ENCODE data around the gene RPL21. TPM values are rescaled to one million over a fixed set of nuclear protein-coding genes. Genes with fewer than 3 reads are reported as not detected.
"Not testable (repeated sequence)": the region's sequence is repeated elsewhere in the genome, so short reads cannot be mapped to it uniquely, and the experiment has no call there.

The RPL21 gene
- total RNA-seq, 1 donor from 2014 or later: 406 TPM

- DNase-seq (ENCODE audit: extremely low read depth, low read depth, low spot score): no peak
Observed at GRCh38 chr13:27283906-27284493, 32.6 kb downstream of the RPL21 start.

- DNase-seq (ENCODE audit: extremely low read depth, low read depth, low spot score): no peak
Observed at GRCh38 chr13:27288392-27288791, 37.0 kb downstream of the RPL21 start.

- DNase-seq (ENCODE audit: extremely low read depth, low read depth, low spot score): no peak
Observed at GRCh38 chr13:27289011-27289665, 37.8 kb downstream of the RPL21 start.

GRCh38 chr13:27290715-27291114, 39.4 kb downstream of the RPL21 start:
- DNase-seq (ENCODE audit: extremely low read depth, low read depth, low spot score): no peak

DNA sequence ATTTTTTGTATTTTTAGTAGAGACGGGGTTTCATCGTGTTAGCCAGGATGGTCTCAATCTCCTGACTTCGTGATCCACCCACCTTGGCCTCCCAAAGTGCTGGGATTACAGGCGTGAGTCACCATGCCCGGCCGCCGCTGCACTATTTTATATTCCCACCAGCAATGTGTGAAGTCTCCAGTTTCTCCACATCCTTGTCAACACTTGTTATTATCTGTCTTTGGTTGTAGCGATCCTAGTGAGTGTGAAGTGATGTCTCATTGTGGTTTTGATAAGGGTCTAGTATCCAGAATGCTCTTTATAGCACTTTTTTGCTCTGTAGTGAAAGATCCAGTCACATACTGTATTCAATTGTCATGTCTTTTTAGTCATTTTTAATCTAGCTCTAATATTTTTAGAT, 40.6 kb downstream of the RPL21 start:
- DNase-seq (ENCODE audit: extremely low read depth, low read depth, low spot score): not testable (repeated sequence)

GRCh38 chr13:27293076-27293691, 41.8 kb downstream of the RPL21 start:
- no peak for DNase-seq (ENCODE audit: extremely low read depth, low read depth, low spot score)

DNA sequence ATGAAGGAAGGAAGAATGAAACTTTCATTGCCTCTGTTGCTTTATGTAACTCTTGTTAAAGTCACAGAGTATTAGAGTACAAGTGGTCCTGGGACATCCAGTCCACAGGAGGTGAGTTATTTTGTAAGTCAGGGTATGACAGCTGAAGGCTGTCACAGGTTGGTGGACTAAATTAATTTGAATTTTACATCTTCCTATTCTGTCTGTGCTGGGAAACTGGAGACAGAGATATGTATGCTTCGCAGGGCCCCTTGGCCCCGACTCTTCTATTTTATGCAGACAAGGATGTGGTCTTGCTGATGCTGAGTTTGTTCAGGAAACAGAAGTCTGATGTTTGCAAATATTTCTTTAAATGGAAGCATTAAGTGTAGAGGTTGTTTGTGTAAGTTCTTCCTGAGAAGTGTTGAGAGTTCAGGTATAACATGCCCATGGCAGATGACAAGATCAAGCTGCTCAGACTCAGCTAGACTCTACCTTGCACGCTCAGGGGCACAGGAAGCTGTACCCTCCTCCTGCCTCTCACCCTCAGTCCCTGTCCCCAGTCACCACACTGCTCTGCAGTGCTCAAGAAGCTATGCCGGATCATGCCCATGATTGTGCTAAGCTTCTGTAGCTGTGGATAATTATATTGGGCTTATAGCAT, 42.6 kb downstream of the RPL21 start:
- no peak for DNase-seq (ENCODE audit: extremely low read depth, low read depth, low spot score)

GRCh38 chr13:27295096-27295495, 43.7 kb downstream of the RPL21 start:
- no peak for DNase-seq (ENCODE audit: extremely low read depth, low read depth, low spot score)

DNA sequence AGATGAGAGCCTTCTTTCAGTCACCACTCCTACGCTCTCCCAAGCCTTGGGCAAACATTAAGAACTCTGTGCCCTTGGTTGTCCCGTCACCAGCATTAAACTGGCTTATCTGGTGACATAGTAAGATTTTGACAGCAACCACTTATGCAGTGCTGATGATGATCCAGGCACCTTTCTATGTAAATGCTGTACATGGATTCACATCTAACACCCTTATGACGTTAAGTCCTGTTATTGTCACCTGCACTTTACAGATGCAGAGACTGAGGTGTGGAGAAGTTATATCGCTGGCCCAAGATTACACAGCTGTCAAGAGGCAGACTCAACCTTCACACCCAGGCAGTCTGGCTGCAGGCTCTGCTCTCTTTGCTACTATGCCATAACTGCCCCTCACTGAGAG, 44.3 kb downstream of the RPL21 start:
- DNase-seq (ENCODE audit: extremely low read depth, low read depth, low spot score): no peak

DNA sequence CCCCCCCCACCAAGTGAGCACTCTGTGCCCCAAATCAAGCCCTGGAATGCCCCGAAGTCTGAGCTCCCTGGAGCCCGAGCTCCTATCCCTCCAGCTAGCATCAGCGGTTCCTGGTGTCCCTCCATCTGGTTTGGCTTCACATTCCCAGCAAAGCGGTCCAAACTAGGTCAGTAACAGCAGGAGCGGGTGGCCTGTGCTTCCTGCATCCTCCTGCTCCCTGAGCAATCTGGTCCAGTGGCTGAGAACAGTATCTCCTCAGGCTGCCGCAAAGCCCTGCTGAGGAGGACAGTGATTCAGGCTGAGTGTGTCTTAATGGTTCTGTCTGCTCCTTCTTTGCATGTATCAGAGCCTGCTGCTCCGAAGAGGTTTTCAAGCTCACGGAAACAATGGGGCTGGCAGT, 45.1 kb downstream of the RPL21 start:
- DNase-seq (ENCODE audit: extremely low read depth, low read depth, low spot score): no peak

GRCh38 chr13:27298849-27299248, 47.5 kb downstream of the RPL21 start:
- DNase-seq (ENCODE audit: extremely low read depth, low read depth, low spot score): no peak

GRCh38 chr13:27300406-27300805, 49.0 kb downstream of the RPL21 start:
- DNase-seq (ENCODE audit: extremely low read depth, low read depth, low spot score): not testable (repeated sequence)

- no peak for DNase-seq (ENCODE audit: extremely low read depth, low read depth, low spot score)
Observed at GRCh38 chr13:27300941-27301586, 49.7 kb downstream of the RPL21 start.

GRCh38 chr13:27302643-27303262, 51.4 kb downstream of the RPL21 start:
- no peak for DNase-seq (ENCODE audit: extremely low read depth, low read depth, low spot score)

DNA sequence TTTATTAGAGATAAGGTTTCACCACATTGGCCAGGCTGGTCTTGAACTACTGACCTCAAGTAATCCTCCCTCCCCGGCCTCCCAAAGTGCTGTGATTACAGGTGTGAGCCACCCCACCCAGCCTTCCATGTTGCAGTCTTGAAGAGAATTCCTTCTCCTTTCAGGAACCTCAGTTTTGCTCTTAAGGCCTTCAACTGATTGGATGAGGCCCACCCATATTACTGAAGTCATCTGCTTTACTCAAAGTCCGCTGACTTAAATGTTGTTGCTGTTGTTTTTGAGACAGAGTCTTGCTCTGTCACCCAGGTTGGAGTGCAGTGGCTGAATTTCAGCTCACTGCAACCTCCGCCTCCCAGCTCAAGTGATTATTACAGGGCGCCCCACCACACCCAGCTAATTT, 52.7 kb downstream of the RPL21 start:
- DNase-seq (ENCODE audit: extremely low read depth, low read depth, low spot score): no peak

- DNase-seq (ENCODE audit: extremely low read depth, low read depth, low spot score): no peak
Observed at GRCh38 chr13:27304611-27305010, 53.3 kb downstream of the RPL21 start.

Other genes starting within 250 kb of the RPL21 start
- 25.1 and 30.9 TPM in 2 replicates for gene USP12, start 79.7 kb upstream of the RPL21 start, total RNA-seq
- 2.1 and 5.4 TPM in 2 replicates for gene RASL11A, start 19.3 kb downstream of the RPL21 start, total RNA-seq
- 76.0 and 151 TPM in 2 replicates for gene GTF3A, start 173.1 kb downstream of the RPL21 start, total RNA-seq
- 45.4 and 55.5 TPM in 2 replicates for gene MTIF3, start 199.0 kb downstream of the RPL21 start, total RNA-seq